HG02885 (cell line): ENCODE data around the gene PINLYP.
"Not testable (repeated sequence)": the region's sequence is repeated elsewhere in the genome, so short reads cannot be mapped to it uniquely, and the experiment has no call there.

ENCODE experiments used
- ATAC-seq: cut with Tn5 transposase; IDR thresholded peaks from one replicate; pipeline ENCODE4 v1.9.1; 2021; ENCODE audit warnings: mild to moderate bottlenecking; ENCODE audit not compliant: unreplicated experiment, poor library complexity

The PINLYP gene

DNA sequence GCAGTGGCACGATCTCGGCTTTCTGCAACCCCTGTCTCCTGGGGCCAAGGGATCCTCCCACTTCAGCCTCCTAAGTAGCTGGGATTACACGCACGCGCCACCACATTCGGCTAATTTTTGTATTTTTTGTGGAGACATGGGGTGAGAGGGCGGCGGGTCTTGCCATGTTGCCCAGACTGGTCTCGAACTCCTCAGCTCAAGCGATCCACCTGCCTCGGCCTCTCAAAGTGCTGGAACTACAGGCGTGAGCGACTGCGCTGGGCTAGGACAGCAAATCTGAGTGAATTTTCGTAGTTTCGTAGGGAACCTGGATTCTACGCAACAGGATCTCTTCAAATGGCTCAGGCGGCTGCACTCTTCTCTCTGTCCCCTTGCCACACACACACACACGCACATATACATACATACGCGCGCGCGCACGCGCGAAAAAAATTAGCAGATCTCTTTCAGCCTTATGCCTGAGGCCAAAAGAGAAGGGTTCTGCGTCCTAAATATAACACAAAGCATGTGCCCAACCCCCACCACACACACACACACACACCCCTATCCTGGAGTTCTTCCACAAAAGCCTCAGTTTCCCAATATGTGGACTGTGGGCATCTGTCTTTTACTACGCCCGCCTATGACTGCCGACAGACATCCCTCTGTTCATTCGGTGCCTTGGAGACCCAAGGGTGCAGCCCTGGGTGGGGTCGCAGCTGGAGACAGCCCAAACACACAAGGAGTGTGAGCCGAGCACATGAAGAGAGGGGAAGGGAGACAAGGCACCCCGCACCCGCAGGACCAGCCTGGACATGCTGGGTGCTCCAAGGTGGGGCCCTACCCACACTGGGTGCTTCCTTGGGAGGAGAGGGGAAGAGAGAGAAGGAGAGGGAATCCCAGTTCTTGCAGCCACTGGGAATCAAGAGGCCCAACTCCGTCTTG is 616 bp downstream of the PINLYP start:
- no peak for ATAC-seq

DNA sequence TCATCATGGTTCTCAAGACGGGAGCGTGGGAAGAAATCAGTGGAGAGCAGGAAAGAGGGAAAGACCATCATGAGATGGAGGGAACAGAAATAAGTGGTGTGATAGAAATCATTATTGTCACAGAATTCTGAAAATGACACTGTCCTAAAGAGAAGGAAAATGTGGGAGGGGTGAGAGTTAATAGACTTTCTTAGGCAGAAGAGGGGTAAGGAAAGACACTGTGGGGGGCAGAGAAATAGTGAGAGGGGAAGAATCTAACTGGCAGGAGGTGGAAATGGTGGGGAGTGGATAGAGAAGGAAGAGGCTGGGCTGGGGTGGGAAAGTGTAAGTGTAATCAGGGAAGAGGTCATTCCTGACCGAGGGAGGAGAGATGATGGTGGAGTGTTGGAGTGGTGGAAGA is 3.2 kb downstream of the PINLYP start:
- no peak for ATAC-seq

DNA sequence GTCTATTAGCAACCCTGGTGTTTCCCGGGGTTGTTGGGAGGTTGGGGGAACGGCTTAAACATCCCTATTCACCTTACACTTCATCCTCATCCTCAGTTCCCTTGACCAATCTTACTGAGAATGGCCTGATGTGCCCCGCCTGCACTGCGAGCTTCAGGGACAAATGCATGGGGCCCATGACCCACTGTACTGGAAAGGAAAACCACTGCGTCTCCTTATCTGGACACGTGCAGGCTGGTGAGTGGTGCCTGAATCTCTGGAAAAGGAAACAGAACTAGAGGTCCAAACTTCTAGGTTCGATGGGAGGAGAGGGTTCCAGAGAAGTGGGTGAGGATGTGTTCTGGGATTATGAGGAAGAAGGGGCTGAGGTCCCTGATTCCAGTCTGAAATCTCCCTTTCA is 5.9 kb downstream of the PINLYP start:
- no peak for ATAC-seq

- ATAC-seq = no peak
Measured at GRCh38 chr19:43582495-43582894, 6.9 kb downstream of the PINLYP start.

DNA sequence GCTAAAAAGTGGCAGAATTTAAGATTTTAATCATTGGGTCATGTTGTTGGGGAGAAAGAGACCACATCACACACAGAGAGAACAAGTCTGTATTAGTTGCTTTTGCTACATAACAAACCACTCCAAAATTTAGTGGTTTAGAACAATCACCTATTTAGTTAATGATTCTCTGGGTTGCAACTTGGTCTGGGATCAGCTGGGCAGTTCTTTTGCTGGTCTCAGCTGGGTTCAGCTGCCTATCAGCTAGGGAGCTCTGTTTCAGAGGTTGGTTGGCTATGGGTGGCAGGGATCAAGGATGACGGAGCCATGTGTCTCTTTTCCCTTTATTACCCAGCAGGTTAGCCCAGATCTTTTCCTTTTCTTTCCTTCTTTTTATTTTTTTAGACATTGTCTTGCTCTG is 8.9 kb downstream of the PINLYP start:
- ATAC-seq = no peak

DNA sequence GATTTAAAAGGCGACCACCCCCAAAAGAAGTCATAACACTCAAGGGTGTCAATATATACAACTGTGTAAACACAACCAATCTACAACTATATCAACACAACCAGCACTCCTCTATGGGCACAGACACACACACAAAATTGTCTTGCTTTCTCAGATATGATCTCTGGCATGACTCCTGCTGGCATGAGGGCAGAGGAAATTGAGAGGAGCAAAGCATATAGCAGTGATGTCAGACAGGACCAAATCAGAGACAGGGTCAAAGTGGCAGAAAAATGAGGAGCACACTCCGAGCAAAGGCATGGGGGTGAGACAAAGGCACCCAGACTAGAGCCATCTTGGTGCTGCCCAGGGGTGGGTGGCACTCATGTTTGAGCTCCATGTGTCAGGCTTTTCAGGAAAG is 10.7 kb downstream of the PINLYP start:
- no peak for ATAC-seq

DNA sequence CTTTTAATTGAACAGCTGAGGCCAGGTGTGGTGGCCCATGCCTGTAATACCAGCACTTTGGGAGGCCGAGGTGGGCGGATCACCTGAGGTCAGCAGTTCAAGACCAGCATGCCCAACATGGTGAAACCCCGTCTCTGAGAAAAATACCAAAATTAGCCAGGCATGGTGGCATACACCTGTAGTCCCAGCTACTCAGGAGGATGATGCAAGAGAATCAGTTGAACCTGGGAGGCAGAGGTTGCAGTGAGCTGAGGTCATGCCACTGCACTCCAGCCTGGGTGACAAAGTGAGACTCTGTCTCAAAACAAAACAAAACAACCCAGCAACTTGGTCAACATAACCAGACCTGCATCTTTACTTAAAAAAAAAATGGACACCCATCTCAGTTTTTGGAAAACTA is 11.4 kb downstream of the PINLYP start:
- not testable (repeated sequence) for ATAC-seq

- no peak for ATAC-seq
Measured at GRCh38 chr19:43589277-43589676, 13.7 kb downstream of the PINLYP start.

- ATAC-seq = no peak
Measured at GRCh38 chr19:43589678-43590077, 14.1 kb downstream of the PINLYP start.

GRCh38 chr19:43591904-43592772 is 16.5 kb downstream of the PINLYP start:
- no peak for ATAC-seq

- no peak for ATAC-seq
Measured at GRCh38 chr19:43592800-43593350, 17.3 kb downstream of the PINLYP start.

GRCh38 chr19:43594081-43594697 is 18.6 kb downstream of the PINLYP start:
- ATAC-seq = no peak

GRCh38 chr19:43594710-43595604 is 19.4 kb downstream of the PINLYP start:
- ATAC-seq = peak; percentile 34

DNA sequence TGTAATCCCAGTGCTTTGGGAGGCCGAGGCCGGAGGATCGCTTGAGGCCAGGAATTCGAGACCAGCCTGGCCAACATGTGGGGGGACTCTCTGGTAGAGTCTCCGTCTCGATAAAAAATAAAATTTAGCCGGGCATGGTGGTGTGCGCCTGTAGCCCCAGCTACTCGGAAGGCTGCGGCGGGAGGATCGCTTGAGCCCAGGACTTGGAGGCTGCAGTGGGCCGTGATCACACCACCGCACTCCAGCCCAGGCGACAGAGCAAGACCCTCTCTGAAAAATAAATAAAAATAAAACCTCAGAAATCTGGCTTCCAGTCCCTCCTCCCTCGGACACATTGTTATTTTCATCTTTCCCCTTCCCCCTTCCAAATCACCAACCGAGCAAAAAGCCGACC is 20.0 kb downstream of the PINLYP start:
- ATAC-seq = peak; percentile 1

DNA sequence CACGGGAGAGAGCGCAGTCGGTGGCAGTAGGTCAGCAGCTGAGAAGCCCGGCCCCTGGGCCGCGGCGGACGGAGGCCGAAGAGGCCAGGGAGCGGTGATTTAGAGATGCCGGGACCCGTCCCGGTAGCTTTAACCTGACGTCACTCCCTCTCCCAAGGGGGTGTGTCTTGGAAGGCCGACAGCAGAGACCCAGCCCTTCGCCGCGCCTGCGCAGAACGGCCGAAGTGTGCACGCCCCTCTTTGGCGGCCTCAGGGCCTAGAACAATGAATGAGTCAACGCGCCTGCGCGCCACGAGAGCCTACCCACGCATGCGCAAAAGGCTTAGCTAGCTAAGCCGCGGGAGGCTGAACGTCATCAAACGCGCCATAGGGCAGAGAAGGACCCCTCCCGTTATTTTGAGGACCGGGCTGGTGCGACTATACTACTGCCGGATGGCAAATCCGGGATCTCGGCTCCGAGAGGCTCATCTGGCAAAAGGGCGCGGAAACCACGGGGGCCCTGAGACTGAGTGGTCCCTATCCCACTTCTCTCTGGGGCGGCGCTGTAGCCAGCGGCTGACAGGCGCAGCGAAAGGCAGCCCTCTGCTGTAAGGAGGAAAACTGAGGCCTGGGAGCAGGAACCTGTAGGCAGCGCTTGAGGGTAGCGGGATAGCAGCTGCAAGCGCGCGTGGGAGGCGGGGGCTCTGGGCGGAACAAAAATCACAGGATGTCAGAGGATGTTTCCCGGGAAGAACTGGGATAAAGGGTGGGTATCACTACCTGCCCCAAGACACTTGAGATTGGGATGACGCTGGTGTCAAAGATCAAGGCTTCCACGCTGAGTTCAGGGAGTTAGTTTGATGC is 20.6 kb downstream of the PINLYP start, which contains the start of the genes IRGQ and ZNF576:
Gene IRGQ (minus strand): TSS at position 136 of the 843 bp plus-strand sequence. CDS start 796 bp downstream, outside the sequence.
Gene ZNF576 (plus strand): TSS at position 597 of the 843 bp plus-strand sequence. CDS start 514 bp downstream, outside the sequence.
- ATAC-seq = peak; percentile 87

GRCh38 chr19:43596842-43597461 is 21.4 kb downstream of the PINLYP start:
- ATAC-seq = no peak

GRCh38 chr19:43597876-43598275 is 22.3 kb downstream of the PINLYP start:
- ATAC-seq = no peak
